Left colon (tissue), 2 donors: Measurements from ENCODE around the gene BMPR2. TPM values are rescaled to one million over a fixed set of nuclear protein-coding genes. Genes with fewer than 3 reads are reported as not detected.
A peak's percentile ranks its signal among the peaks of the same experiment; 100 is the strongest.
"Not testable (repeated sequence)": the region's sequence is repeated elsewhere in the genome, so short reads cannot be mapped to it uniquely, and the experiment has no call there.

Experiments
- ATAC-seq: fragments of 200-7000 bp; cut with Tn5 transposase; one replicate; pipeline ENCODE4 v1.9.1; 2020; ENCODE audit warnings: mild to moderate bottlenecking, moderate library complexity
- DNase-seq, 2 donors: peaks; one replicate each; pipeline ENCODE4 v3.0.0-alpha.2; 2020
- intact Hi-C, 2 donors: fragments of 100-400 bp; cut with DNase I in 1 of 2; cut with micrococcal nuclease in 1 of 2; formaldehyde crosslinking; loops; one replicate each; pipeline versions ENCODE4 v1.11.2 to v1.14.0; 2022; cut with DNase I, micrococcal nuclease
- long read RNA-seq: library from polyadenylated mRNA; unstranded; transcript quantifications from one replicate; pipeline ENCODE4 v2.0.0, GENCODE V29; 2021
- total RNA-seq, 2 donors: library from RNA; stranded (reverse); fragmentation: NEBNext Ultra II Directional; extraction: Animal tissue kit (Norgen Biotek cat#: 25700); gene quantifications; one replicate each; pipeline ENCODE4 v1.2.1, GENCODE V29; 2021
- donor health status: DM: no; HTN: no; CAD: no.
- donor health status: DM: yes; HTN: yes; CAD: no.

BMPR2 gene
- 10 to 100 TPM; 40.8 to 42.8 TPM for total RNA-seq
- long read RNA-seq, full-length matches to known transcripts = 3 of 15 reads
- long read RNA-seq, partial matches to known transcripts = 2 of 15 reads
- long read RNA-seq, other reads (novel, unspliced or antisense) = 10 of 15 reads

- intact Hi-C loops = no loop called here
- DNase-seq (peak; percentile 88 to 90), ATAC-seq (peak; percentile 89)
Observed at GRCh38 chr2:202375609-202376408, at the start of gene BMPR2. Gene BMPR2, plus strand, starts transcription at chr2:202376327. Its CDS starts 1,148 bp downstream, at chr2:202377475.

GRCh38 chr2:202327858-202328257, 48.3 kb upstream of the BMPR2 start:
- intact Hi-C loops = no loop called here
- DNase-seq (no peak), ATAC-seq (no peak)

GRCh38 chr2:202335791-202336467, 40.2 kb upstream of the BMPR2 start:
- intact Hi-C loops = no loop called here
- ATAC-seq (no peak), DNase-seq (no peak)

GRCh38 chr2:202337151-202337550, 39.0 kb upstream of the BMPR2 start:
- intact Hi-C loops = no loop called here
- no peak for ATAC-seq

DNA sequence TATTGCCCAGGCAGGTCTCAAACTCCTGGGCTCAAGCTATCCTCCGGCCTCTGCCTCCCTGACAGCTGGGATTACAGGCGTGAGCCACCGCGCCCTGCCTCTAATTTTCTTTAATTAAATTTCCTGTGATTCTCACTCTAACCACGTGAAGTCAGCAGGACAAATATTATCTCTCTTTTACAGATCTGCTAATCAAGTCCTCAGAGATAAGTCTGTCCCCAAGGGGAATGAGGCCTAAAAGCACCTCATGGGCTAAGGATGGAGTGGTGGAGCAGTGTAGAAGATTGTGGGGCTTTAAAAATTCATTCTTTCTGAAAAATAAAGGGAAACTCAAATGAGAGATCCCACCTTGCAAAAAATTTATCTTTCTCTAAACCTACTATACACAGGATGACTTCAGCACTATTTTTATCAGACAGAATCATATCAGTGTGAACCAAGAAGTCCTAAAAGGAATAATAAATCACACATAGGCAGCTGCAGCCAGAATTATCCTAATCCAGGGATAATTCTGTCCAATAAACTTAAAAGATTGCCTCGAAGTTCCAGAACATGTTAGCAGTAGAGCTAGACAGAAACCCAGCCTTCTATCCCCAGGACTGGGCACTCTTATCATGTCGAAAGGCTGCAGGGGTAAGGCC, 38.3 kb upstream of the BMPR2 start:
- ATAC-seq = no peak
- intact Hi-C loops = no loop called here
- no peak for DNase-seq

More at GRCh38 chr2:202337151-202337550, 39.0 kb upstream of the BMPR2 start:
- no peak for DNase-seq

- intact Hi-C loops = no loop called here
- ATAC-seq = peak; percentile 96
- DNase-seq = no peak
Observed at GRCh38 chr2:202339071-202339870, 36.9 kb upstream of the BMPR2 start.

GRCh38 chr2:202344178-202344577, 31.9 kb upstream of the BMPR2 start:
- DNase-seq (no peak), ATAC-seq (no peak)
- intact Hi-C loops = no loop called here

- no peak for ATAC-seq
- no peak for DNase-seq
- intact Hi-C loops = no loop called here
Observed at GRCh38 chr2:202346180-202346579, 29.9 kb upstream of the BMPR2 start.

GRCh38 chr2:202353430-202353829, 22.7 kb upstream of the BMPR2 start:
- ATAC-seq (no peak), DNase-seq (no peak)
- intact Hi-C loops = no loop called here

GRCh38 chr2:202355993-202356505, 20.1 kb upstream of the BMPR2 start:
- intact Hi-C loops = no loop called here
- DNase-seq = no peak
- no peak for ATAC-seq

GRCh38 chr2:202358924-202359323, 17.2 kb upstream of the BMPR2 start:
- DNase-seq, intact Hi-C loops, ATAC-seq: not testable (repeated sequence)

- intact Hi-C loops = no loop called here
- ATAC-seq (no peak), DNase-seq (no peak)
Observed at GRCh38 chr2:202360646-202361045, 15.5 kb upstream of the BMPR2 start.

DNA sequence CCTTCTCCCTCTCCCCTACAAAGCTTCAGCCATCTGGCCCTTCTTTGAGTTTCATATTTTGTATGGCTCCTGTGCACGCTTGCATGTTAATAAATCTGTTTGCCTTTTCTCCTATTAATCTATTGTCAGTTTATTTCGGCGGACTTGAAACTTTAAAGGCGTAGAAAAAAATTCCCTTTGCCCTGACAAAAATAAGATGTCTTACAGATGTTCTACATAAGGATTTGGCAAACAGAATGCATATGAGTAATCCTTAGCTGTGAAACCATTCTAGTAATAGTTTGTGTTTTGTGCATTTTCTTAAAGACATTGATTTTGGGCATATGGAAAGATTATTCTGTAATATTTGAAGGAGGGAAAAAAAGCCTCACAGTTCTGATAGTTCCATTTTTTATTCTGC, 15.0 kb upstream of the BMPR2 start:
- no peak for ATAC-seq
- DNase-seq = no peak
- intact Hi-C loops = no loop called here

- intact Hi-C loops = no loop called here
- no peak for ATAC-seq
- DNase-seq = no peak
Observed at GRCh38 chr2:202373490-202373889, 2.6 kb upstream of the BMPR2 start.

- intact Hi-C loops, ATAC-seq: not testable (repeated sequence)
- peak in 1 of 2 donors; percentile 10 for DNase-seq
Observed at GRCh38 chr2:202374383-202374782, 1.7 kb upstream of the BMPR2 start.

GRCh38 chr2:202375033-202375608, 1.0 kb upstream of the BMPR2 start:
- peak; percentile 3 for ATAC-seq
- DNase-seq = peak; percentile 57 to 59
- intact Hi-C loops = no loop called here

GRCh38 chr2:202376460-202377206, 506 bp downstream of the BMPR2 start:
- ATAC-seq (peak; percentile 43), DNase-seq (peak; percentile 37 to 62)
- intact Hi-C loops = no loop called here
